H1 (cell line): ENCODE data around the gene OR51F2.

Source experiments
- CHD1 ChIP-seq: IDR thresholded peaks from 2 replicates; pipeline ENCODE4 v1.6.1; 2012; ENCODE audit warnings: low read depth, low read length, improper control_type of control experiment
- EZH2 ChIP-seq: fragments of 200-600 bp; sonication (generic); IDR thresholded peaks from 2 replicates; pipeline ENCODE4 v1.7.1; 2012; ENCODE audit warnings: low read depth, mild to moderate bottlenecking, moderate library complexity, low read length, inconsistent platforms; ENCODE audit not compliant: severe bottlenecking
- GTF2F1 ChIP-seq: IDR thresholded peaks from 2 replicates; pipeline ENCODE4 v1.6.1; 2012; ENCODE audit warnings: low read depth, low read length, improper control_type of control experiment, borderline replicate concordance
- HDAC6 ChIP-seq: IDR thresholded peaks from one replicate; pipeline ENCODE4 v1.7.1; 2012; ENCODE audit warnings: low read depth, mild to moderate bottlenecking, inconsistent platforms, low read length, moderate library complexity
- JUND ChIP-seq: IDR thresholded peaks from 2 replicates; pipeline ENCODE4 v1.6.1; 2011; ENCODE audit warnings: mild to moderate bottlenecking, improper control_type of control experiment, low read length
- MAFK ChIP-seq: IDR thresholded peaks from 2 replicates; pipeline ENCODE4 v1.6.1; 2012; ENCODE audit warnings: low read depth, mild to moderate bottlenecking, improper control_type of control experiment, low read length
- MAX ChIP-seq: IDR thresholded peaks from 2 replicates; pipeline ENCODE4 v1.6.1; 2012; ENCODE audit warnings: inconsistent platforms
- POLR2A ChIP-seq, 2 experiments: IDR thresholded peaks; 1 replicate in 1 of 2; 2 replicates in 1 of 2; pipeline ENCODE4 v1.6.1; 2011; ENCODE audit warnings: low read depth in 2 of 2, low read length in 2 of 2, mild to moderate bottlenecking in 2 of 2; ENCODE audit errors: control extremely low read depth in 1 of 2
- RAD21 ChIP-seq, 2 experiments: IDR thresholded peaks in 1 of 2; conservative IDR thresholded peaks in 1 of 2; 2 replicates each; pipeline ENCODE4 v1.6.1; 2011; ENCODE audit warnings: low read depth in 2 of 2, low read length in 2 of 2, improper control_type of control experiment in 1 of 2, inconsistent platforms in 1 of 2, mild to moderate bottlenecking in 1 of 2, moderate library complexity in 1 of 2
- TAF1 ChIP-seq: IDR thresholded peaks from 2 replicates; pipeline ENCODE4 v1.6.1; 2011; ENCODE audit warnings: mild to moderate bottlenecking, low read depth, low read length
- TEAD4 ChIP-seq: IDR thresholded peaks from 2 replicates; pipeline ENCODE4 v1.6.1; 2012; ENCODE audit warnings: low read depth, low read length, inconsistent platforms, mixed read lengths
- TF ChIP-seq, protein P1 (sequence below), 3 experiments: IDR thresholded peaks; 1 replicate in 2 of 3; 2 replicates in 1 of 3; pipeline versions ENCODE4 v1.5.1 to v1.6.1; 2011; ENCODE audit warnings: low read length in 3 of 3, mild to moderate bottlenecking in 3 of 3, inconsistent platforms in 2 of 3, low read depth in 1 of 3, moderate library complexity in 1 of 3; ENCODE audit not compliant: insufficient read depth in 1 of 3; ENCODE audit errors: control extremely low read depth in 1 of 3

GRCh38 chr11:4782454-4782853, 38.7 kb upstream of the OR51F2 start:
- TF ChIP-seq JUND (no peak), EZH2 (no peak), POLR2A (IDR thresholded peaks at IDR 0.05; ENCODE audit: control extremely low read depth in 1 of 2, low read depth in 2 of 2, low read length in 2 of 2) (no peak), TAF1 (no peak), CHD1 (no peak), MAX (no peak), HDAC6 (no peak), RAD21 (IDR thresholded peaks at IDR 0.05 in 1 of 2, conservative IDR thresholded peaks at IDR 0.05 in 1 of 2; ENCODE audit: low read depth in 2 of 2, low read length in 2 of 2) (no peak), TEAD4 (no peak), MAFK (no peak), GTF2F1 (no peak)
- TF ChIP-seq, protein P1, sequence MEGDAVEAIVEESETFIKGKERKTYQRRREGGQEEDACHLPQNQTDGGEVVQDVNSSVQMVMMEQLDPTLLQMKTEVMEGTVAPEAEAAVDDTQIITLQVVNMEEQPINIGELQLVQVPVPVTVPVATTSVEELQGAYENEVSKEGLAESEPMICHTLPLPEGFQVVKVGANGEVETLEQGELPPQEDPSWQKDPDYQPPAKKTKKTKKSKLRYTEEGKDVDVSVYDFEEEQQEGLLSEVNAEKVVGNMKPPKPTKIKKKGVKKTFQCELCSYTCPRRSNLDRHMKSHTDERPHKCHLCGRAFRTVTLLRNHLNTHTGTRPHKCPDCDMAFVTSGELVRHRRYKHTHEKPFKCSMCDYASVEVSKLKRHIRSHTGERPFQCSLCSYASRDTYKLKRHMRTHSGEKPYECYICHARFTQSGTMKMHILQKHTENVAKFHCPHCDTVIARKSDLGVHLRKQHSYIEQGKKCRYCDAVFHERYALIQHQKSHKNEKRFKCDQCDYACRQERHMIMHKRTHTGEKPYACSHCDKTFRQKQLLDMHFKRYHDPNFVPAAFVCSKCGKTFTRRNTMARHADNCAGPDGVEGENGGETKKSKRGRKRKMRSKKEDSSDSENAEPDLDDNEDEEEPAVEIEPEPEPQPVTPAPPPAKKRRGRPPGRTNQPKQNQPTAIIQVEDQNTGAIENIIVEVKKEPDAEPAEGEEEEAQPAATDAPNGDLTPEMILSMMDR (IDR thresholded peaks at IDR 0.05; ENCODE audit: control extremely low read depth in 1 of 3, insufficient read depth in 1 of 3, low read depth in 1 of 3, low read length in 3 of 3): no peak
